Measurements from ENCODE around the gene PLD6. TPM values are rescaled to one million over a fixed set of nuclear protein-coding genes. Genes with fewer than 3 reads are reported as not detected.

Gene PLD6
- polyA plus RNA-seq, 1 donor (not counting 4 experiments of a cell fraction or from before 2014, with no cell fraction given), result 1.6 TPM

DNA sequence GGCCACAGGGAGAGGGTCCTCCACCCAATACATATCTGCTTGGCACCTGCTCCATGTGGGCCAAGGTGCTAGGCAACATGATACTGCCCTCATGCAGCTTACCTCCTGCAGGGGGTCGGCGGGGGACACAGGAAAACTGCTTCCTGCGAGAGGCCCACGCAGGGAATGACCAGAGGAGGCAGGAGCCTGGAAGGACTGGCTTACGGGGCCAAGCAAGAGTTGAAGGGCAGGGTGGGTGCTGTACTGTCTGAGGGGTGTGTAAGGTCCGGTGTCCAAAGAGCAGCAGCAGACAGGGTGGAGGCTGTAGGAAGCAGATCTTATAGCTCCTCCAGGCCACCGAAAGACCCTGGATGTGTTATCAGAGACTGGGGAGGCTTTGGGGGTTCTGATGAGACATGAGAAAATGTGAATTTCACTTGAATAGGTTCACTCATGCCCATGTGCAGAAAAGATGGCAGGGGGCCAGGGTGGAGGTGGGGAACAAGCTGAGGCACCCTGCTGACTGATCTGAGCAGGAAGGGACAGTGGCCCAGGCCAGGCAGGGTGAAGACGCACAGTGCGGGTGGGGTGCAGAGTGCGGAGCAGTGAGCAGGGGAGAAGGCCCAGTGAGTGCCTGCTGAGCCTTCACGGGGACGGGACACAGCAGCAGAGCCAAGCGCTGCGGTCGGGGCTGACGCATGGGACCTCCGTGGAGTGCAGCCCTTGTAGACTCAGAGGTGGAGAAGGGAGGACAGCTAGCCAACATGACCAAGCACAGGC is 22.6 kb upstream of the PLD6 start:
- no peak for TF ChIP-seq EZH2 (IDR thresholded peaks at IDR 0.05; ENCODE audit: low read length)
- TF ChIP-seq, protein P1, sequence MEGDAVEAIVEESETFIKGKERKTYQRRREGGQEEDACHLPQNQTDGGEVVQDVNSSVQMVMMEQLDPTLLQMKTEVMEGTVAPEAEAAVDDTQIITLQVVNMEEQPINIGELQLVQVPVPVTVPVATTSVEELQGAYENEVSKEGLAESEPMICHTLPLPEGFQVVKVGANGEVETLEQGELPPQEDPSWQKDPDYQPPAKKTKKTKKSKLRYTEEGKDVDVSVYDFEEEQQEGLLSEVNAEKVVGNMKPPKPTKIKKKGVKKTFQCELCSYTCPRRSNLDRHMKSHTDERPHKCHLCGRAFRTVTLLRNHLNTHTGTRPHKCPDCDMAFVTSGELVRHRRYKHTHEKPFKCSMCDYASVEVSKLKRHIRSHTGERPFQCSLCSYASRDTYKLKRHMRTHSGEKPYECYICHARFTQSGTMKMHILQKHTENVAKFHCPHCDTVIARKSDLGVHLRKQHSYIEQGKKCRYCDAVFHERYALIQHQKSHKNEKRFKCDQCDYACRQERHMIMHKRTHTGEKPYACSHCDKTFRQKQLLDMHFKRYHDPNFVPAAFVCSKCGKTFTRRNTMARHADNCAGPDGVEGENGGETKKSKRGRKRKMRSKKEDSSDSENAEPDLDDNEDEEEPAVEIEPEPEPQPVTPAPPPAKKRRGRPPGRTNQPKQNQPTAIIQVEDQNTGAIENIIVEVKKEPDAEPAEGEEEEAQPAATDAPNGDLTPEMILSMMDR (optimal IDR thresholded peaks at IDR 0.05 in 1 of 3, IDR thresholded peaks at IDR 0.05 in 1 of 3, conservative IDR thresholded peaks at IDR 0.05 in 1 of 3; ENCODE audit: extremely low read depth in 1 of 3, insufficient read depth in 2 of 3, low read length in 3 of 3), result no peak
- Histone ChIP-seq H2AFZ (ENCODE audit: control insufficient read depth, low read length) (no peak overlapping the region), H3K9me1 (ENCODE audit: control insufficient read depth, extremely low read depth, insufficient read depth, low read length) (no peaks in the 10 kb centered on the region), H3K4me3 (ENCODE audit: control insufficient read depth in 2 of 3, extremely low read depth in 1 of 3, insufficient read depth in 2 of 3, low read depth in 1 of 3, low read length in 3 of 3) (no peak overlapping the region), H3K4me1 (ENCODE audit: control insufficient read depth, extremely low read depth, insufficient read depth, low read length) (no peaks in the 10 kb centered on the region), H4K20me1 (ENCODE audit: control insufficient read depth, extremely low read depth, insufficient read depth, low read length) (no peaks in the 10 kb centered on the region), H3K27me3 (ENCODE audit: control insufficient read depth, extremely low read depth, insufficient read depth, low read length) (no peaks in the 10 kb centered on the region), H3K27ac (ENCODE audit: control insufficient read depth, insufficient read depth, low read length) (no peak overlapping the region), H3K36me3 (ENCODE audit: control insufficient read depth in 2 of 2, extremely low read depth in 1 of 2, insufficient read depth in 2 of 2, low read length in 2 of 2) (peaks cover 39 to 61% of the 10 kb centered on the region in 2 experiments), H3K4me2 (ENCODE audit: control insufficient read depth, extremely low read depth, insufficient read depth, low read depth, low read length) (no peak overlapping the region), H3K79me2 (ENCODE audit: control insufficient read depth, insufficient read depth, low read length) (peaks cover 11% of the 10 kb centered on the region), H3K9ac (ENCODE audit: control insufficient read depth, extremely low read depth, insufficient read depth, low read length) (no peak overlapping the region), H3K9me3 (ENCODE audit: control insufficient read depth, low read depth, low read length) (no peaks in the 10 kb centered on the region)
- dilution Hi-C loops (cut with MboI; ENCODE audit: extremely low pct_ligation_motif_present, low sequenced_read_pairs), result no loop called here
- DNase-seq (ENCODE audit: low read depth, low spot score) (no peak), FAIRE-seq (no peak)

DNA sequence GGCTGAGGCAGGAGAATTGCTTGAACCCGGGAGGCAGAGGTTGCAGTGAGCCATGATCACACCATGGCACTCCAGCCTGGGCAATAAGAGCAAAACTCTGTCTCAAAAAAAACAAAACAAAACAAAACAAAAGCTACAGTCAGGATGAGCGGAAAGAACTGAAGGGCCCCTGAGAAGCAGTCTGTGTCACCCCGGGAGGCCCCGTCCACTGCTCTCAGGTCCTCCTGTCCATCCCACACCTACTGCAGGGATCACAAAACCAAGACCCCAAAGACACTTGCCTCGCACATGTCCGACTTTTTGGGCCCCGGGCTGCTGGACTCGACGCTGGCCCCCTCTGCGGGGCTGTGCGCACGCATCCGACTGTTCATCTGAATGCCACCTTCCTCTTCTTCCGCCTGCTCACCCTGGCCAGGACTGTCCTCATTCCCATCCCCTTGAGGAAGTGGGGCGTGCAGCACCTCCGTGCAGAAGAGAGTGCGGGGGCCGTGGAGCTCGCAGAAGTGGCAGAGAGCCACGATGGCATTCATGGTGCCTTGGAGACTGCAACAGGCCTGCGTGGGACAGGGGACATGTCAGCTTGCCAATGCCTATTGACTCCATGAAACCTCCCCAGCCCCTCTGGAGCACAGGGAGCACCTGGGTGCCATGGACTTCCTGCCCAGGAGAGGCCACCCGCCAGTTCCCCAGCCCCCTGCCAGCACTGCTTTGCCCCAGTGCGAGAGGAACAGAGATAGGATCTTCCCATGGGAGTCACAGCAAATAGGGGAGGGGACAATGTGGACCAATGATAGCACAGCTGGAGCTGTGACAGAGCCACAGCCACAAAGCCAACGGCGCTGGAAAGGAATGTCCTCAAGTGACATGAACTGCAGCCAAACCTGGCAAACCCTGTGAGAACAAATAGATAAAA is 21.7 kb upstream of the PLD6 start:
- dilution Hi-C loops (cut with MboI; ENCODE audit: extremely low pct_ligation_motif_present, low sequenced_read_pairs), result no loop called here
- Histone ChIP-seq H3K27me3 (ENCODE audit: control insufficient read depth, extremely low read depth, insufficient read depth, low read length) (no peaks in the 10 kb centered on the region), H3K36me3 (ENCODE audit: control insufficient read depth in 2 of 2, extremely low read depth in 1 of 2, insufficient read depth in 2 of 2, low read length in 2 of 2) (peaks cover 44 to 64% of the 10 kb centered on the region in 2 experiments)

More for the DNA sequence above, 21.7 kb upstream of the PLD6 start:
- Histone ChIP-seq H3K79me2 (ENCODE audit: control insufficient read depth, insufficient read depth, low read length) (peaks cover 9% of the 10 kb centered on the region), H3K27ac (ENCODE audit: control insufficient read depth, insufficient read depth, low read length) (no peak overlapping the region), H3K4me1 (ENCODE audit: control insufficient read depth, extremely low read depth, insufficient read depth, low read length) (no peaks in the 10 kb centered on the region), H3K9ac (ENCODE audit: control insufficient read depth, extremely low read depth, insufficient read depth, low read length) (no peak overlapping the region), H3K4me2 (ENCODE audit: control insufficient read depth, extremely low read depth, insufficient read depth, low read depth, low read length) (no peak overlapping the region), H3K9me1 (ENCODE audit: control insufficient read depth, extremely low read depth, insufficient read depth, low read length) (no peaks in the 10 kb centered on the region), H3K4me3 (ENCODE audit: control insufficient read depth in 2 of 3, extremely low read depth in 1 of 3, insufficient read depth in 2 of 3, low read depth in 1 of 3, low read length in 3 of 3) (no peak overlapping the region), H3K9me3 (ENCODE audit: control insufficient read depth, low read depth, low read length) (no peaks in the 10 kb centered on the region), H2AFZ (ENCODE audit: control insufficient read depth, low read length) (no peak overlapping the region), H4K20me1 (ENCODE audit: control insufficient read depth, extremely low read depth, insufficient read depth, low read length) (no peaks in the 10 kb centered on the region)
- FAIRE-seq (no peak), DNase-seq (ENCODE audit: low read depth, low spot score) (no peak)
- TF ChIP-seq EZH2 (IDR thresholded peaks at IDR 0.05; ENCODE audit: low read length), result no peak
- TF ChIP-seq, protein P1 (optimal IDR thresholded peaks at IDR 0.05 in 1 of 3, IDR thresholded peaks at IDR 0.05 in 1 of 3, conservative IDR thresholded peaks at IDR 0.05 in 1 of 3; ENCODE audit: extremely low read depth in 1 of 3, insufficient read depth in 2 of 3, low read length in 3 of 3), result no peak
